ENCODE measurements around the gene LONRF2. TPM values are rescaled to one million over a fixed set of nuclear protein-coding genes. Genes with fewer than 3 reads are reported as not detected.
"Not testable (repeated sequence)": the region's sequence is repeated elsewhere in the genome, so short reads cannot be mapped to it uniquely, and the experiment has no call there.

LONRF2 gene
- total RNA-seq, 1 donor from 2014 or later, result not detected

- no peak for DNase-seq (ENCODE audit: low read depth in 2 of 2)
Measured at GRCh38 chr2:100256416-100256815, 65.9 kb downstream of the LONRF2 start.

- no peak for DNase-seq (ENCODE audit: low read depth in 2 of 2)
Measured at GRCh38 chr2:100254646-100255210, 67.6 kb downstream of the LONRF2 start.

GRCh38 chr2:100253786-100254185 lies 68.5 kb downstream of the LONRF2 start:
- no peak for DNase-seq (ENCODE audit: low read depth in 2 of 2)

GRCh38 chr2:100252811-100253698 lies 69.2 kb downstream of the LONRF2 start:
- no peak for DNase-seq (ENCODE audit: low read depth in 2 of 2)

GRCh38 chr2:100250645-100251044 lies 71.7 kb downstream of the LONRF2 start:
- no peak for DNase-seq (ENCODE audit: low read depth in 2 of 2)

GRCh38 chr2:100248971-100249370 lies 73.3 kb downstream of the LONRF2 start:
- no peak for DNase-seq (ENCODE audit: low read depth in 2 of 2)

GRCh38 chr2:100248556-100248955 lies 73.7 kb downstream of the LONRF2 start:
- not testable (repeated sequence) for DNase-seq (ENCODE audit: low read depth in 2 of 2)

GRCh38 chr2:100248044-100248330 lies 74.3 kb downstream of the LONRF2 start:
- DNase-seq (ENCODE audit: low read depth in 2 of 2), result no peak

GRCh38 chr2:100247256-100248043 lies 74.9 kb downstream of the LONRF2 start:
- DNase-seq (ENCODE audit: low read depth in 2 of 2), result no peak

- DNase-seq (ENCODE audit: low read depth in 2 of 2), result peak; percentile 35 to 42
Measured at GRCh38 chr2:100246163-100247145, 75.8 kb downstream of the LONRF2 start.

- no peak for DNase-seq (ENCODE audit: low read depth in 2 of 2)
Measured at GRCh38 chr2:100245681-100246080, 76.6 kb downstream of the LONRF2 start.

- DNase-seq (ENCODE audit: low read depth in 2 of 2), result no peak
Measured at GRCh38 chr2:100244881-100245605, 77.3 kb downstream of the LONRF2 start.

- DNase-seq (ENCODE audit: low read depth in 2 of 2), result no peak
Measured at GRCh38 chr2:100243631-100244030, 78.7 kb downstream of the LONRF2 start.

GRCh38 chr2:100242891-100243619 lies 79.2 kb downstream of the LONRF2 start:
- DNase-seq (ENCODE audit: low read depth in 2 of 2), result peak; percentile 67 to 74

GRCh38 chr2:100242476-100242875 lies 79.8 kb downstream of the LONRF2 start:
- peak in 1 of 2 donors; percentile 3 for DNase-seq (ENCODE audit: low read depth in 2 of 2)

GRCh38 chr2:100241236-100241635 lies 81.1 kb downstream of the LONRF2 start:
- no peak for DNase-seq (ENCODE audit: low read depth in 2 of 2)

GRCh38 chr2:100240386-100240785 lies 81.9 kb downstream of the LONRF2 start:
- no peak for DNase-seq (ENCODE audit: low read depth in 2 of 2)

GRCh38 chr2:100239486-100240210 lies 82.7 kb downstream of the LONRF2 start:
- DNase-seq (ENCODE audit: low read depth in 2 of 2), result no peak

GRCh38 chr2:100238471-100238870 lies 83.8 kb downstream of the LONRF2 start:
- DNase-seq (ENCODE audit: low read depth in 2 of 2), result no peak
